GM18909 (cell line): ENCODE measurements around the gene CCSER1.
"Not testable (repeated sequence)": the region's sequence is repeated elsewhere in the genome, so short reads cannot be mapped to it uniquely, and the experiment has no call there.

Experiments
- ATAC-seq: cut with Tn5 transposase; IDR thresholded peaks from one replicate; pipeline ENCODE4 v1.9.1; 2021; ENCODE audit warnings: mild to moderate bottlenecking; ENCODE audit not compliant: unreplicated experiment, poor library complexity

CCSER1 gene

DNA sequence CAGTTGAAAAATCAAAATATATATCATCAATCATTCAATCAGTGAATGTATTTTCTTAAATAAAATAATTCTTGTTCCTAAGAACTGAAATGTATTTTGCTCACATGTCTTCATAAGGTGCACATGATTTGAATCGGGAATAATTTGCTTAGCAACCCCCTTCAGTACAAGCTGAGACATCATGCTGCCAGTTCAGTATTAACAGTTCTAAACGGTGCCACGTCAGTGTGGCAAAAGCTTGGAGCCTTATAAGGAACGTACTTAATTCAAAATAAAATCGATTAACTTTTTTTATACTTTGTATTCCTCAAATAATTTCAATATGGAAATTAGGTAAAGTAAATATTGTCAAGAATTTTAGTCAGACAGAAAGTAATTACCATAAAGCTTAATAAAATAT, 287.9 kb downstream of the CCSER1 start:
- ATAC-seq, result no peak

DNA sequence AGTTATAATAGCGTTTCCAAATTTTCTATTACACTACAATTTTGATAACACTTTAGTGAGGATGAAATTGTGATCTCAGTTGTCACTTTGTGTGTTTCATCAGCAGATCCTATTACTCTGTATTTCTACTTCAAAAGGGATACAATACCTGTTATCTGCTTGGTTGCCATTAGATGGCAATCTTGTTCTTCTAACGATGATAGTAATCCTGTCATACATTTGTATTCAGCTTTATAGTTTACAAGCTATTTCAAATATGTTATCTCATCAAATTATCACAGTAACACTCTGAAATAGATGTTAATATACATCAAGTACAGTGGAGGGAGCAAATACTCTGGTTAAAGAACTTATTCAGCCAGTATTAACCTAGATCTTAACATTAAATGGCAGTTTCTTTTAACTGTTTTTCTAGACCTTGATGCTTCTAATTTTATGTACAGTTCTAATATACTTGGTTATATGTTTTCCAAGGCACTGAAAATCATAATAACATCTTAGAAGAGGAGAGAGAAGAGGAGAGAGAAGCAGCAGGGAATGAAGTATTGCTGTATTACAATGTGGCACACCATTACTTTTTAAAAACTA, 292.0 kb downstream of the CCSER1 start:
- peak; percentile 91 for ATAC-seq

DNA sequence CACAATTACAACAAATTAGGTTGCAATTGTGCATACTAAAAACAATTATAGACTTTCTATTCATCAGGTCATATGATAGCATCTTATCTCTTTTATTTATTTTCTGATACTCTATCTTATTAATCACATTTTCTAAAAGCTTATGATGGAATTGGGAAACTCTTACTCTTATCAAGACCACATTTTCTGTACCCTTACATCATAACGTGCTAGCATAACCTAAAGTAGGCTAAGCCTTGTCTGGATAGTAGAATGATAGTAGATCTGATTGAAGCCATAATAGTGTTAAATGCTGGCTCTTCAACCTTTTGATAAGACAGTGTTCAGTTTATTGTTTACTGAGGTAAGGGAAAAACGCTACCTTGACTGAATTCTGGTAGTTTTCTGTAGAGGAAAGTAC, 294.0 kb downstream of the CCSER1 start:
- ATAC-seq, result no peak

DNA sequence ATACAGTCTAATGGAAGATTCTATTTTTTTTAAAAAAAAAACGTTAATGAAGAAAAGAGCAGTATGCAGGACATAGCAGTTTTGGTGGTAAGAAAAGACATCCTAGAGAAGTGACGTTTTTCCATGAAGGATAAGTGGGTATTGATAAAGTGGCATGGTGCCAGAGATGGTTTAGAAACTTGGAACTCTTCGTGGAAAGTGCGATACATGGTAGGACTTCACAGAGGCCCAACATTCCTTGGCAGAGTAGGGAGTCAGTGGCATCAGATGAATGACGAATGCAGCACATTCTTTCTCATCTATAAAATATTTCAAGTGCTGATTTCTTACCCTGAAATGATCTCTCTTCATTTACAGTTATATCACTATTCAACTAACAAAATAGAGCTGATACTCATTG, 298.7 kb downstream of the CCSER1 start:
- ATAC-seq, result no peak

DNA sequence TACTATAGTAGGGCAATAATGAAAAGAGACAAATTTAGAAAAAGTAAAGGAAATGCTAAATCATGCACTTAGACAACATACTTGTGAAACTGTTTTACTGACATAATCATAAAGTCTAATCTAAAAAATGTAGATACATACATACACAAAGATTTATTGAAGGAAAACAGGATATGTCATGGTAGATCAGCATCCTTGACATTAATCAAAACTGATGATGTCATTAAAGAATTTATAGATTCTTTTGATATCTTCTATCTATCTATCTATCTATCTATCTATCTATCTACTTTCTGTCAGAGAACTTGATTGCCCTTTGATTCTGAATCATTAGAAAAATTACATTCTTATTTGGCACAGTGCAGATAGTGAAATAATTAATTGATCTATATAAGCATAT, 311.3 kb downstream of the CCSER1 start:
- no peak for ATAC-seq

DNA sequence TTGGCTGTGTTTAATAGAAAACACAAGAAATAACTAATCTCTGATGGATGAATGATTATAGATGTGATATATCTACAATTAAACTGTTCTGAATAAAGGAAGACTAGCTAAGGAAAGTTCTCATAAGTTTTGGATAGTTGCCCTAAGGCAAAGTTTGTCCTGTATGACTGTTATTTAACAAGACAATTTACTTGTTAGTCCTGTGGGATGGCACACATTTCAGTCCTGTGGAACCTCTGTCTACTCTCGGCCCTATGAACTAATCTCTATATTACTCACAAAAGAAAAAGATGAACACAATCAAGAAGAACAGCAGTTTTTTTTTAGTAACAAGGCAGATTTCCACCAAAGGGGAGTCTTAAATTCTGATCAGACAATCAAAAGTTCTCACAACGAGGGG, 314.6 kb downstream of the CCSER1 start:
- no peak for ATAC-seq

DNA sequence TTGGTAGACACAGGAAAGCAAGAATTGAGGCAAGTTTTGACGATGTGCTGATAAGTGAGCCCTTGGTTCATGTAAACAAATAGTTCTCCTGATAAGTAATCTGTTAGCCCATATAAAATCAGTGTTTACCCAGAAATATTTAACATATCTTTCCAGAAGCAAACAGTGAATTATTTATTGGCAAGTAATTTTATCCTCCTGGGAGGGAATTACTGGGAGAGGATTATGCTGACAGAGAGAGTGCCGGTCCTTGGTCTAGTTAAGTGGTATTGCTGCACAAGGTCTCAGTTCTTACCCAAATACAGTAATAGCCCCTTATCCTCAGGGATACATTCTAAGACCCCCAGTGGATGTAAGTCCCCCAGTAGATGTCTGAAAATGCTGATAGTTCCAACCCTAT, 315.4 kb downstream of the CCSER1 start:
- no peak for ATAC-seq

DNA sequence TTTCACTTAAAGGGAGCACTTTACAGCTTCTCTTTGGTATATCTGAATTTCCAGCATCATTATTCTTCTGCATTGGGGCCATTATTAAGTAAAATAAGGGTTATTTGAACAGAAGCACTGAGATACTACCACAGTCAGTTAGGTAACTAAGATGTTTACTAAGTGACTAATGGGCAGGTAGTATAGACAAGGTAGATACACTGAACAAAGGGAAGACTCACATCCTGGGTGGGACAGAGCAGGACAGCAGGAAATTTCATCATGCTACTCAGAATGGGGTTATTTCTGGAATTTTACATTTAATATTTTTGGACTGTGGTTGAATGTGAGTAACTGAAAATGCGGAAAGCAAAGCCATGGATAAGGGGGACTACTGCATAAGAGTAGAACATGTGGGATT, 316.0 kb downstream of the CCSER1 start:
- ATAC-seq, result no peak

DNA sequence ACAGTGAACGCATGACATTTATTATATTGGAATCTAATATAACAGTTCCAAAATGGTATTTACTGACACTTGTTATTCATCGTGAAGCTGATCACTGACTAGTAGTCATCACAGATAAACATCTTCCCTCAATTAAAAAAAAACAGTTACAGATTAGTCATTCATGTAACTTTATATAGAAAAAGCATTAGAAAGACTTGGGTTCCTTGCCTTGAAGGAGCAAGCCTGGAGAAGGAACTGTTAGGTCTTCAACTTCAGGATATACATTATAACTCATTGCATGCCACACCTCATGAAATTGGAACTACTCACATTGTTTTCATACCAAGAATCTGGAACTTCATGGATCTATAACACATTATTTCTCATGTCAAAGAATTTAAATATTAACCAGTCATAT, 317.7 kb downstream of the CCSER1 start:
- ATAC-seq, result no peak

DNA sequence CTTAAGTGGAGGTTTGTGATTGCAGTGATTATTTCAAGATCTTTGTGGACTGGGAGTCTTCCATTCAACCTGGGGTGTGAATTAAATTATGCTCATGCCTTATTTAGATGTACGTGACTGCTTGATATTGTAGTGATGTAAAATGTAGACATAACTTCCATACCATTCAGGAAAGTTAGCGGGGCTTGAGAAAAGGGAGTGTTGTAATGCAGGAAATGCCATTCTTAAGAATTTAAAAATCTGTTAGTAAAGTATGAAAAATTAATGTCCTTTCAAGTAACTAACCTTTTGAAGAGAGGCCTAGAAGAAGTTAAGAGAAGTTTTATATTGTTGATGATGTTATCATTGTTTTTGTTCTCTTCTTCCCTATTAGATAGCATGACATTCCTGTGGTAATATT, 318.2 kb downstream of the CCSER1 start:
- no peak for ATAC-seq

DNA sequence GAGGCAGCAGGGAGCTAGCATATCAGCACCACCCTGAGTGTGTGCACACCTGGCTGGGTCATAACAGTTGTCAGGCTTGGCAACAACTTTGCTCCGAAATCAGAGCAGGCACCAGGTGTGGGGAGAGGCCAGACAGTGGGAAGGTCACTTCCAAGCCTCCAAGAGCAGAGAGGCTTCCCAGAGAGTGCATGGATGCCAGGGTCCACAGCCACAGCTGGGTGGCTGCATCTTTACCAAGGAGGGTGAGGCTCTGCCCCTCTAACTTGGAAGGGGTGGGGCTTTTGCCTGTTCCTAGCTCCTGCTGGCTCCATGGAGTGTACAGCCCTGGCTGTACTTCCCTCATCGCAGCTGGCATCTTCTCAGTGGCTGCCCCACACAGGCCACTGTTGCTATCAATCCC, 322.4 kb downstream of the CCSER1 start:
- no peak for ATAC-seq

DNA sequence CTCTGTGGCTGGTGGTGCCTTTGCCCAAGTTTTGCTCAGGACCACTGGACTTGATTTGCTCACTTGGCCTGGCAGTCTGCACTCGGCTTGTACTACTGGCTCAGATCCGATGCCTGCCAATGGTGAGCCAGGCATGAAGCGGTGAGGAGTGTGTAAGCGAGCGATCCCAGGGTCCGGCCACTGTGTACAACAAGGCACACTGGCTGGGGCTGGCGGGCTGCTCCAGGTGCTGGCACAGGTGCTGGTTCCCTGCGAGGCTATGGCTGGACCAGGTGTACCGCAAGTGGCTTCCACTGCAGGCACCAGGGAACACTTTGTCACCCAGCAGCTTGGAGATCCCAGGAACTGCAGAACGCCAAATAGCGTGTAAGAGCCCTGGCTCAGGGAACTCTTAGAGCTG, 329.7 kb downstream of the CCSER1 start:
- no peak for ATAC-seq

DNA sequence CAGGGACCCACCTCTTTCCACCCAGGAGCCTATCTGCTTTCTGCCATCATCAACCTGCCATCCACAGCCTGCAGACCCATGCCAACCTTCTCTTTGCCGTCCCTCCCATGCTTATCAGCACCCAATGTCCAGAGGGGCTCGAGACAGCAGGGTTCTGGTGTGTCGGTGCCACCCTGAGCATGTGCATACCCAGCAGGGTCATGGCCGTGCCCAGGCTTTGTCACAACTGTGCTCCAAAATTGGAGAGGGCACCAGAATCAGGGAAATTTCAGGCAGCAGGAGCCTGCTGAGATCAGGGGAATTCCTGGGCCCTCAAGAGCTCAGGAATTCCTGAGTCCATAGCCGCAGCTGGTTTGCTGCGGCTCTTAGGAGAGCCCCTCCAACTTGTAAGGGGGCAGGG, 330.6 kb downstream of the CCSER1 start:
- no peak for ATAC-seq

DNA sequence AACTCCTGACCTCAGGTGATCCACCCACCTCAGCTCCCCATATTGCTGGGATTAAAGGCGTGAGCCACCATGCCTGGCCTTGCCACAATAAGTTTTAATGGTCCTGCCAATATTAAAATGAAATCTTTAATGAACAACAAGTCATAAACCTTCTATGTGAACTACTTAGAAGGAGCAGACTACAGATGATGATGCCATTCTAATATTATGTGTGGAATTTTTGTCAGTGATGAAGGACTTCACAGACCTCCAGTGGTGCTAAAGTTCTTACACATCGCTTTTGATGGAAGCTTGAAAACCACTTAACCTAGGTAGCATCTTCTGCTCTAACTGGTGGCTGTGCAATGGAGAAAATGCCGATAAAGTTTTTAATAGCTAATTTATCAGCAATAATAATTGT, 331.4 kb downstream of the CCSER1 start:
- ATAC-seq, result no peak

DNA sequence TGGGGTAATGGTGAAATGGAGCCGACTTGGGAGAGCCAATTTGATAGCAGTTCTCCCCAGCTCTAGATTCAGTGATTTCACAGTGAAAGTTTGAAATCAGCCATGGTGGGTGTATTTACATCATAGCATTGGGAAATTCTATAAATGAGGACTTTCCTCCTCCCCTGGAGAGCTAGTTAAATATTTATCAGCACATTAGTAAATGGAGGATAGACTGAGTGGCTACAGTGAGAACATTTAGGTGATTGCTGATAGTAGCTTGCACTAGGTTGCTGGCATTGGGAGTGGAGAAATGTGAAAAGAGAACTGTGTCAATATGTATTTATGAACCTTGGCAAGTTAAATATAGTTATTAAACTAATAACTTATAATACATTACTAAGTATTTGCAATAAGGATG, 347.3 kb downstream of the CCSER1 start:
- no peak for ATAC-seq

DNA sequence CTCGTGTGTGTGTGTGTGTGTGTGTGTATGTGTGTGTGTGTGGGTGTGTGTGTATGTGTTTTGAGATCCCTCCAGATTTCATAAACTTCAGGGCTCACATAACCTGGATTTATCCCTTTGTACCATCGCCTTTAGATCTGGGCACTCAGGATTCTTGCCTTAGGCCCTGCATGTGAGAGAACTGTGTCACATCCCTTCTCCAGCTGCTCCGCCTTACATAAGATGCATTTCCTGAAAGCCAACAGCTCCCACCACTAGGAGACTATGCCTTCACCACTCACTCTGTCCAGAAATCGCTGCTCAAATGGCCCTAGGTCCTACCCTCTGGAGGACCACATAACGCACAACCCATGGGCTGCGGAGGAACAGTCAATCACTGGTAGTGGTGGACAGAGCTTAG, 348.8 kb downstream of the CCSER1 start:
- no peak for ATAC-seq

DNA sequence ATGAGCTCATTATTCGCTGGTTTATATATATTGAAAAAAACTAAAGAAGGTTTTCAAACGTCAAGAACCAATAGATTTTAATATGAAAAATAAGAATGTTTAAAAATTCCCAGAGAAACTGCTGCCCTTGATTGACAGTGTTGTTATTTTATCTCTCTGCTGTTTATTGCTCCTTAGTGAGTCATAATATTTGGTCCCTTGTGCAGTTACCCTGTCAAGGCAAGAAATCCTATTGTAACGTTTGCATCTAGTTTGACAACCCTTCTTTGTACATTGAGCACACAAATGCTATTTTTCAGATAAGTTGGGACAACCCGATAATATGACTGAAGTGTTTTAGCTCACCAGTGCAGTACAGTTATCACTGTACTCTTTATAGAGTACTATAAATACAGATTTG, 349.4 kb downstream of the CCSER1 start:
- no peak for ATAC-seq

DNA sequence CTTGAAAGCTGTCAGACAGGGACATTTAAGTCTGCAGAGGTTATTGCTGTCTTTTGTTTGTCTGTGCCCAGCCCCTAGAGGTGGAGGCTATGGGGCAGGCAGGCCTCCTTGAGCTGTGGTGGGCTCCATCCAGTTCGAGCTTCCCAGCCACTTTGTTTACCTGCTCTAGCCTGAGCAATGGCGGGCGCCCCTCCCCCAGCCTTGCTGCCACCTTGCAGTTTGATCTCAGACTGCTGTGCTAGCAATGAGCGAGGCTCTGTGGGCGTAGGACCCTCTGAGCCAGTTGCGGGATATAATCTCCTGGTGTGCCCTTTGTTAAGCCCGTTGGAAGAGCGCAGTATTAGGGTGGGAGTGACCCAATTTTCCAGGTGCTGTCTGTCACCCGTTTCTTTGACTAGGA, 357.7 kb downstream of the CCSER1 start:
- ATAC-seq, result not testable (repeated sequence)

DNA sequence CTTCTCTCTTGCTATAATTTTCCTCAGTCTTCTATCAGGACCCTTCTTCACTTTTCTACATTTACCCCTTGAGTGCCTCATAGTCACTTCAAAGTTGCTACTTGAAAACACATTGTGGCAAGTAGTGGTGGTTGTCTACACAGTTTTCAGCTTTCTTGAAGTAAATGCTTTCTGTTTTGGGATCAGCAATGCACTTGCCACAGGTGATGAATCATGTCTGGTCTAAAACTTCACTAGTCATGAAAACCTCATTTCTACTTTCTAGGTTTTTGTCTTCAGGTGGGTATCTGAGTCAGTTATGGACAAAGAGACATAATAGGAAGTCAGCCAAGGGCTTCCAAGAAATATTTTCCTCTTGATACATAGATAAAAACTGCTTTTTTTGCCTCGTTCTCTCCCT, 359.2 kb downstream of the CCSER1 start:
- ATAC-seq, result no peak

DNA sequence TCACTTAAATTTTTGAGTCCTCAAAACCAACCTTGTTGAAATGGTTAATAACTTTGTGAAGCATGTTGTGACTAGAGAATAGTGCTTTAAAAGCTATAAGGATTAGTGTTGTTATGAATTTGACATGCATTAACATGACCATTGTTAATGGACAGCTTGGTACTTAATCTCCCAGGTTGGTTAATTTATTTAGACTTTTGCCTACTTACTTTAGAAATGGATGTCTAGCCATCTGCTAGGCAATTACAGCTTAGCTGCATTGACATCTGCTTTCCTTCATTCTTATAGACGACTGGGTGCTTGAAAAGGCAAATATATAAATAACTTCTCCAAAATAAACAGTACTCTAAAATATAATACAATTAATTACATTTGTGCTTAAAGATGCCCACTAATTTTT, 368.0 kb downstream of the CCSER1 start:
- ATAC-seq, result no peak

DNA sequence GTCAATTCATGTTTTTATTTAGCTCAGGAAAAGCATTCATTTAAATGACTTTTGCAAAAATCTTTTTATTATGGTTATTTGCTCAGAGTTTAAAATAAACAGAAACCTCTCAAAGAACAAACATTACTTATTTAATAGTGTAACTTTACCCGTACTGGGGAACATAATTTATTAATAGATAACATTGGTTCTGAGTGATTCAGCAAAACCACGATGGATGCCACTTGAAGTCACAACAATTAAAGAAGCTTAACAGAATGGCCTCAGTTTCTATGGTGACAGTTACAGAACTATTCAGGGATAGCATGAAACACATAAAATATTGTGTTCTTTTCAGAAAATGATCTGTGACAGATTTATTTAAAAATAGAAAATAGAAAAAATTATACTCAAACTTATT, 368.7 kb downstream of the CCSER1 start:
- ATAC-seq, result no peak

DNA sequence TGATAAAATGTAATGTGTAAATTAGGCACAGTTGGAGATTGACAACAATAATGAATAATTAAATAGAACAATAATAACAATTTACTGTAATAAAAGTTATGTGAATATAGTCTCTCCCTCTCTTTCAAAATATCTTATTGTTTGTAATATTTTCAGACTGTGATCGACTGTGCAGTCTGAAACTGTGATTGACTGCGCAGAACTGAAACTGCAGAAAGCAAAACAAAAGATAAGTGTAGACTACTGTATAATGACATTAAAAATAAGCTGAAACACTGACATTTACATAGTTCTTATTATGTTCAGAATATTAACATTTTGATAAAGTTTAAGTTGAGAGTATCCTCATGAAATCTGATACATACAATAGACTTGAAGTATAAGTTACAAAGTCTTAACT, 371.0 kb downstream of the CCSER1 start:
- no peak for ATAC-seq

DNA sequence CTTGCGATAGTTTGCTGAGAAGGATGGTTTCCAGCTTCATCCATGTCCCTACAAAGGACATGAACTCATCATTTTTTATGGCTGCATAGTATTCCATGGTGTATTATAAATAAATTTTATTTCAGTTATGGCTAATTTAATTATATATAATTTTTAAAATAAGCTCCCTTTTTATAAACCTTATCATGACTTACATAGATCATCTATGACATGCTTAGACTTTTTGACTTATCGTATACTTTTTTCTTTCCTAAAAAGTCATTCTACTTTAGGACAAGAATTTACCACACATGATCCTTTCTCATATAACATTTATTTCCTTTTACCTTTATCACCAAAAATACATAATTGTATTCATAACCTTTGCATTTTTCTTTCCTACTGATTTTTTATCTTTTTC, 376.5 kb downstream of the CCSER1 start:
- ATAC-seq, result no peak
